NCI-H2107 (cell line): ENCODE results near the gene CCR3.

Source experiments
- DNase-seq: peaks from one replicate; lab custom pipeline; 2025; lab: John Stamatoyannopoulos, UW

The CCR3 gene

DNA sequence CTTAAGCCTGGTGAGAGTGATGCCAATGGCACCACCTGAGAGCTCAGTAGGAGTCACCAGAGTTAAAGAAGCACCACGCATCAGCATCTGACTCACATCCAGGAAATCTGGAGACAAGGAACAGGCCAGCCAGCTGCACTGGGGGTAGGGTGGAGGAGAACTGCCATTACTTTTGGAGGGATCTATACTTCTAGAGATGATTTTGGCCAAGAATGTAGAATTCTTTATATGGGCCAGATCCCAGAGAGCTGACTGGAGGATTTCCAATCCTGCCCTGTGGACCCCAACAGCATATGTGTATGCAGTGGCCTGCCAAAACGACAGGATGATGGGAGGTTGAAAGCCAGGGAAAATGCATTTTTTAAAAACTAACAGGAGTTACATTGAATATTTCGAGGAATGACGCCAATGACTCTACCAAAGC, 29.8 kb downstream of the CCR3 start:
- DNase-seq, result no peak

DNA sequence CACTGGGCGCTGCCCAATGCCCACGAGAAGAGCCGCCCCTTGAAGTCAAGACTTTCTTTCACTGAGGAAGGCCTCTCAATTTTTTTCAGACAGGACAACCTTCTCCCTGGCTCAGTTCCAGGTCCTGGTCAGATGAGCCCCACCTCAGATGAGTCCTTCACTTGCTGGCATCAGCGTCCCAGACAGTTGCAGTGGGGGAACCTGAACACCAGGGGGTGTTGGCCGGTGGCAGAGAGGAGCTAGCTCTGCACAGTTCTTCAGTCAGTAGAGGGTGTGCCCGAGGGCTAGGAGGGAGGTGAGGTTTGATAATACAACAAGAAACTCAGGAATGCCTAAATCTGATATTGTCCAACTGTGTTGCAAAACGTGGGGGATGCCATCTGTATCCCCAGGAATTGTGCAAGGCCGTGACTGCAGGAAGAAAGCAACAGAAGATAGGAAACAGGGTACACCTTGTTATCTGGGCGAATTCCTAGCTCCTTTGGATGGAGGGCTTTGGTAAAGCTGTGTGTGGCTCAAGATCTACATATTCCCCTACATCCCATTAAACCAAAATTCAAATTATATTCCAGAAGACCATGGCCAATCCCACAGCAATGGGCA, 34.3 kb downstream of the CCR3 start:
- no peak for DNase-seq

DNA sequence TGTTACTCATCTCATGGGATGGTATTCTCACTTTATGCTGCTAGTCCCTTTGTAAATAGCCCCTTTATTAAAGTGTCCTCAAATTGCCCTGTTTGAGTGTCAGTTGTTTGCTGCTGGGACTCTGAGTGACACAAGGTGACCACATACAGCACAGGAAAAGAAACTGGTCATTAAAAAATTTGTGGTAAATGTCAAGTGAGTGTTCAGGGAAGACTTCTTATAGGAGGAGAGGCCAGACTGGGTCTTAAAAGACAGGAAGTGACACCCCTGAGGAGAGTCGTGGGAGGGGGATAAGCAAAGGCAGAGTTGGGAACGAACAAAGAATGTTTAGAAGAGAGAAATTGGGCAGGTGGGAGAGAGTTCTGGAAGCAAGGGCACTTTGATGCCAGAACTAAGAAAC, 35.2 kb downstream of the CCR3 start:
- no peak for DNase-seq

DNA sequence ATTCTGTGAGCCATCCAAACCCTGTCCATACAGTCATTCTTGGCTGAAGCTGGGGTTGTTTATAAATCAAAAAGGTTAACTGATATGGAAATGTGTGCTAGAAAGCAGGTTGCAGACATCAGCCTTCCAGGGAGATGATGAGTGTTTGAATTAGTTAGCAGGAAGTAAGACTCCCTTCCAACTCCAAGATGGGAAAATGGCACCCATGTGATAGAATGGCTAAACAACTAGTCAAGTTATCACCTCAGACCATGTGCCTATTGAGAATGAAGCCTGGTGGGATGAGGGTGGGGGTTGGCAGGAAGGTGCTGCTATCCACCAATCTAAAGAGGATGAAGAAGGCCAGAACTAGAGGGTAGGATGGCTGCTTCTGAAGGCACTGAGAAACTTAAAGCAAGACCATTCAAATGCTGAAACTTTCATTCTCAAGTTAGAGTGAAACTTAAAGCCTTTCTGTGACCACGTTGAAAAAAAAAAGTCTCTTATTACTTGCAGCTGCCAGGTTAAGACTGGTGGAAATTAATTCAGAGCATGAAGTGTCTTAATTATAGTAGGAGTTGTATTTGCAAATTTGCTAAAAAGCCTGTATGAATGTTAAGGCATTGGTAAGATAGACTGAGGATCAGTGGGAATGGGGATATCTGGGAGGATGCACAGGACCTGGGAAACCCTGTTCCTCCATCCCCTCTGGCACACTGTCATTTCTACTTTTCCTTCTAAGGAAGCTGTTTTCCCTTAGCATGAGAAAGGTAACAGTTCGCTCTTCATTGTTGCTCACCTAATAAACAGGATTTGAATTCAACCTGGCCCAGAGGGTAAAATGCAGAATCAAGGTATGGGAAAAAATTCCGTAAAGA, 36.8 kb downstream of the CCR3 start:
- DNase-seq, result no peak

DNA sequence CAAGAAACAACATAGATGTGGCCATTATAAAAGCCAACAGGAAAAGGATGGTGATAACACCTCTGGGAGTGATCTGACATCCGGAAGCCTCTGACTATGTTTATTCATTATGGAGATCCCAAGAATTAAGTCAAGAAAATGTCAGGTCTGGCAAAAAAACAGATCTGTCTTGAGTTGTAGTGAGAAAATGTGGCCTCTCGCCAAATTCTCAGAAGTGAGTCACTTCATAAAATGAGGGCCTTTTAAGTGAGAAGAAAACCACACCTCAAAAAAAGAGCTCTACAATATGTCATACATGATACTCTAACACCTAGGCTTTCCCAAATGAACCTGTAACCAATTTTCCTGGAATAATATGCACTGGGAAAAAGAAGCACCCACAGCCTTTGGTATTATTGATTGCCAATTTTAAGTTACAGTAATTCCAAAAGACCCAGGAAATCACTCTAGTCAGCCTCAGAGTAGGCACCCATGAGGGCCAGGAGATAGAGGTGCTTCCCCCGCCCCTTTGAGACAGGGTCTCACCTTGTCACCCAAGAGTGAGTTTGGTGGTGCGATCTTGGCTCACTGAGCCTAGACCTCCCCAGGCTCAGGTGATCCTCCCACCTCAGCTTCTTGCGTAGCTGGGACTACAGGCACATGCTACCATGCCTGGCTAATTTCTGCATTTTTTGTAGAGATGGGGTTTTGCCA, 38.0 kb downstream of the CCR3 start:
- no peak for DNase-seq

DNA sequence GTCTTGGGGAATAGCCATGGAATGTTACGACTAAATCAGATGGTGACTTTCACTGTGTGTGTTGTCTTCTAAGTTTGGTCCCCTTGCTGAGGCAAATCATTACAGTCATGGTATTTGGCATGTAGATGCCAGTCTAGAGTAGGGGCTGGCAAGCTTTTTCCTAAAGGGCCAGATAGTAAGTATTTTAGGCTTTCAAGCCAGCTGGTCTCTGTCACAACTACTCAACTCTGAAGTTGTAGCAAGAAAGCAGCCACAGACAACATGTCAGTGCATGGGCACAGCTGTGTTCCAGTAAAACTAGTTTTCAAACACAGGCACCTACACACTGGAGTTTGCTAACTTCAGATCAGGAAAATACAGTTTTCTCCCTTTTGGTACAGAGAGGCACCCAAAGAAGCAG, 39.3 kb downstream of the CCR3 start:
- DNase-seq, result no peak

DNA sequence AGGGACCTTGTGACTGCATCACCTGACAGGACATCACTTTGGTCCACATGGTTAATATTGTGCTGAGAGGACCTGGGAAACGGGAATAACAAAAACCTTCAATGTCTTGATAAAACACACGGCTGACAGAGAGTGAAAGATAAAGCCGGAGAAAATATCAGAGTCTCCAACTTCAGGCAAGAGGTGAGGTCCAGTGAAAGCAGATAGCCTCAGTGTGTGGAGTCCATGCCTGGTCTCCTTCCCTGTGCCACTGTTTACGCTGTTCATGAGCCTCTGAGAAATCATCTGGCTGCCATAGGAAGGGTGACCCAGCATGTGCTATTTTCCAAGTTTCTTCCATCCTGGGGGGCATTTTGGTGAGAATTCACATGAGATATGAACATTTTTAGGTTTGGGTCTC, 39.8 kb downstream of the CCR3 start:
- DNase-seq, result no peak

DNA sequence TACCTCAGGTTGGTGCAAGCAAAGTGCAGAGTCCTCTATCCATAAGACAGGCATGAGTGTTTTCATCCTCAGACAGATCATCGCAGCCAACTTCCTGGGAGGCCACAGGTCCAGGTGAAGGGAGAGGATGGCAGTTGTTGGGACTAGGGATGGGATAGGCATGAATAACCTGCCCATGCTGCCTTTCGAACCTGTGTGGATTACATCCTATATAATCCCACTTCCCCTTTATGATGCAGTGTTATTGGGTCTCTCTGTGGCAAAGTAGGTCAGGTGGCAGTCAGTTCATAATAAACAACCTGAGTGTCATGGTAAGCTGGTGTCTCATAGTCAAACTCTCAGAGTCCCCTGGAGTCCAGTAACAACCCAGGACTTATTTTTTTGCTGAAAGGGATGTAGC, 40.4 kb downstream of the CCR3 start:
- no peak for DNase-seq

DNA sequence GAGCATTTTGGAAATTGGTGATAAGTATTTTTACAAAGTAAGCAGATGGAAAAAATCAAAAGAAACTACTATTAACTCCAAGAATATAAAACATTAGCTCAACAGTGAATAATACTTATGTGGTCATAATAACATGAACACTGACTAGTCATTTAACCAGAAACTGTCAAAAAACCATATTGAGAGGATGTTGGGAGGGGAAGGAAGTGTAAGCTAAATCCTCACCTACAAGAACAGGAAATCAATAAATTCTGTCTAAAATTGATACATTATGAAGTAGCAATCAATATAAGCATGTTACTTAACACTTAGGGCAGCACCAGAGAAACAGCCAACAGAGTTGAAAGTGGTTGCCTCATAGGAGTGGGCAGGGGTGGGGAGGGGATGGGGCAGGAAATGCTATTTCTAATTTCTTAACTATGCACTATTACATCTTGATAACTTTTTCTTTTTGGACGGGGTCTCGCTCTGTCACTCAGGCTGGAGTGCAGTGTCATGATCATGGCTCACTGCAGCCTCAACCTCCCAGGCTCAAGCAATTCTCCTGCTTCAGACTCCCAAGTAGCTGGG, 41.7 kb downstream of the CCR3 start:
- no peak for DNase-seq

DNA sequence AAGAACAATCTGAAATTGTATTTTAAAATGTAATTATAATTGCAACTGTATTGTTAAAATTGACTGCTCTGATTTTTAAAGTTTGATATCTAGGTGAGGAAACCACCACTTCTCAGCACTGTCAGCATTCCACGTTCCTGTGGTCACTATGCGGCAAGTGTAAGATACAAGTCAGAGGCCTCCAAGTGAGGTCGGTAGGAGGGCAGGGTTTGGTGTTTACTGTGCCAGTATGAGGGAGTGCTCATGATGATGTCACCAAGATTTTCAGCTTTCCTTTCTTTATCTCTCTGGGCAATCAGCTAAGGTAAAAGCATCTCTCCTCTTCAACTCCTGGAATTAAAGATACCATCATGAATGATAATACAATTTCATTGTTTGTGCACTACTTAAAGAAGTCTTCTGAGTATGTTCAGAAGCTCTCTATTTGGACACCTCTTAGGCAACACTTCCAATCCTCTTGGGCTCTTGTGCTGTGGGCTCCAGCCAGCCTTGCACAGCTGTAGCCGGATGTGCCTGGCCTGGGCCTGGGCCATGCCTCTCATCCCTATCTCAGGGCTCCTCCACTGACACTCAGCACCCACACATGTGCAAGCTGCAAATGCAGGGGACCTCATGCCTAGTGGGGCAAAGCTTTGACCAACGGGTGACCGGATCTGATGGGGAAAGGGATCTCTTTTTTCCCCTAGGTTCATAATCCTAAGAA, 42.9 kb downstream of the CCR3 start:
- no peak for DNase-seq

DNA sequence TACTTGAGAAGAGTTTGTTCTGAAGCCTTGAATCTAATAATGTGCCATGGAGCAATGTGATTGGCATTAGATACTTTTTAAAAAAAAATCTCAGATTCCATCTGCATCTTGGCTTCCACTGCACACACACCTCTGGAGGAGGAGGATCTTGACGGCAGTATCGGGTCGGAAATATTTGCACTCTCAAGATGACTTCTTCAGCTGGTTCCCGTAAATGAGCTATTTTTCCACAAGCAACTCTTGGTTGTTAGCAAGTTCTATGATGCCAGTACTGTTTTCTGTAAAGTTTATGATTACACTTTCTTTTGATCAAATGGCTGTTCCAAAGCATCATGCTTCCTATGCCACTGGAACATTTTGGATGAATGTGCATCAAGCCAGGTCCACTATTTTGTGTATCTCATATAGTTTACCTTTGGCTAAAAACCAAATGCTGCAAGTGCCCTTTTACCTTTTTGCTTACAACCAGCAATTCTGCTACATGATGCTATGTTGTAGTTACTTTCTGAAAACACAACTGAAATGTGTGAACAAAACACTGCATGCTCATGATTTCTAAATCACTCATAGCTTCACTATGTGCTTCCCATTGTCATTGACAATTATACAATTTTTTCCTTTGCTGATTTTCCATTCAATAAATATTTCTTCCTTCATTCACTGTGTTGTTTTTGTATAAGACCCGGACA, 43.8 kb downstream of the CCR3 start:
- DNase-seq, result no peak

DNA sequence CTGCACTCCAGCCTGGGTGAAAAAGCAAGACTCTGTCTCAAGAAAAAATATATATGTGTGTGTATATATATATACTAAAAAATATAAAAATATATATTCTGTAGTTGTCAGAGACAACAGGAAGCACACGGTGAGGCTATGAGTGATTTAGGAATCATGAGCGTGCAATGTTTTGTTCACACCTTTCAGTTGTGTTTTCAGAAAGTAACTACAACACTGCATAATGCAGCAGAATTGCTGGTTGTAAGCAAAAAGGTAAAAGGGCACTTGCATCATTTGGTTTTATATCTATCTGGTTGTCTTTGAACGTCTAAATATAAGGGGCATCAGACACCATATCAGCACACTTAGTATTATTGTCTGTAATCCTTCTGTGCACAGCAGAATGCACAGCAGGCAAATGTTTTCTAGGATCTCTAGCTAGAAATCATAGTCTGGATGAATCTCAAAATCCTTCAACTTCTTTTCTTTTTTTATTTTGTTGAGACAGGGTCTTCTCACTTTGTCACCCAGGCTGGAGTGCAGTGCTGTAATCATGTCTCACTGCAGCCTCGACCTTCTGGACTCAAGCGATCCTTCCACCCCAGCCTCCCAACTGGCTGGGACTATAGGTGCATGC, 44.8 kb downstream of the CCR3 start:
- DNase-seq, result no peak

DNA sequence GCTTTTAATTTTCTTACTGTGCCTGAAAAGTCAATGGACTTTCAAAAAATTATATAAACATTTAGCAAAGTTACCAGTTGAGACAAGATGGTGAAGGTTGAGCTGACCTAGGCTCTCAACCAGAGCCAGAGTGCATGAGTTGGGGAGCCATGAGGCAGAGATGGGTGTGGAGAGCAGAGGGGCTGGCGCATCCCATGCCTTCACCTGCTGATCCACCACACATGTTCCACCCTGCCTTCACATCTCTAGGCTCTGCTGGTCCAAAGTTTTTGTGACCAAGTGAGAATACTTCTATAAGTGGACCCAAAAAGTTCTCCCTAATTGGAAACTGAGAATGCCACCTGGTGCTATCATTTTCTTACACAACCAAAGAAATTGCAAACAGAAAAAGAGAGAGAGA, 47.3 kb downstream of the CCR3 start:
- DNase-seq, result no peak

DNA sequence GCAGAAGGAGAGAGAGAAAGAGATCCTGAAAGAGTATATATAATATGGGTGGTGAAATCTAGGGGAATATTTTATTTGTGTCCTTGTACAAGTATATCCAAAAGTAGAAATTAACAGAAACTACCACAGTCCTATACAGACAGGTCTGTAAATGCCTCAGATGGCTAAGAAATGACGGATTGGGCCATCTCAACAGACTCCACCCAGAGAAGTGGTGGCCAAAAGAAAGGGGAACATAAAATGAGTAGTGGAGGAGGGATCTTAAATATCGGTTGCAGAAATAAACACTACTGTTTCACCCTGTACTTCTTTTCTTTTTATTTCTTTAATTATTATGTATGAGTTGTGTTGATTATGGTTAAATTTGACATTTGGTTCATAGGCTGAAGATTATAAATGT, 47.7 kb downstream of the CCR3 start:
- no peak for DNase-seq

DNA sequence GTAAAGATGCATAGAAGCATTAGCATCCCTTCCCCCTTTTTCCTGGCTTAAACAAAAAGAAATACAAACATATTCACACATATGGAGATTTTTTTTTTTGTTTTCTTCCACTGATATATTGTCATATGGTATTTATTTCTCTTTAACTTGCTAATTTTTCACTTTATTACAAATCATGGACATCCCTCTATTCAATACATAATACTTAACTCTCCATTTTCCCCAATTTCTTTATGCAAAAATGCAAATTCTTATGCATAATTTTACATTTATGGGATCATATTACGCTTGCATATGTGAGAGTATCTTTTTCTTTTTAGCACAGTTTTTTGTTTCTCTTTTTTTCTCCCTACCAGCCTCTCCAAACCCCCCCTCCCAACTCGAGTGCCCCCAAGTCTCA, 48.8 kb downstream of the CCR3 start:
- no peak for DNase-seq

DNA sequence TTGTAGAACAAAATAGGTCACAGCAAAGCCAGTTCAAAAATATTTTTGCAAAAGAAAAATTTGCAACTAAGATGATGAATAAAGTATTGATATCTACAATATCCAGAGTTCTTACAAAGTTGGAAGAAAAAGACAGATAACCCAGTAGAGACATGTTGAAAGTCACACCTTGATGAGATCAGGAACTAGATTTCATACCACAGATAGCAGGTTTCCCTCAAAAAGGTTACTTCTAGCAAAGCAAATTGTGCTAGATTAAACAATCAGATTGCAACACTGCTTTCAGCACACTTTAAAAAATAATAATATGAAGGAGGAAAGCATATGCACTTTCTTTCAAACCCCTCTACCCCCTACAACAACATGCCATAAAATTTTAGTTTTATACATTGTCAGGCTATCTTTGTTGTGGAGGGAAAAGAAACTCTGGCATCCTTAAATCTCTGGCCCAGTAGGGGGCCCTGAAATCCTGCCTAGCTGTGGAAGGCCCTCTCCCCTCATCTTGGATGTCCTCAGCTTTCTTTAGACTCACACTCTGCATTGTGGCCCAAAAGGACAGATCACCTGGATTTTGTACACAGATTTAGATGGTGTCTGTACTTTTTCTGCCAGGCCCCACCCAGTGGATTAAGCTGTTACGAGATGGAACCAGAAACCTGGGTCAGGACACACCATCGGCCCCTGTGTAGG, 50.9 kb downstream of the CCR3 start:
- DNase-seq, result no peak

DNA sequence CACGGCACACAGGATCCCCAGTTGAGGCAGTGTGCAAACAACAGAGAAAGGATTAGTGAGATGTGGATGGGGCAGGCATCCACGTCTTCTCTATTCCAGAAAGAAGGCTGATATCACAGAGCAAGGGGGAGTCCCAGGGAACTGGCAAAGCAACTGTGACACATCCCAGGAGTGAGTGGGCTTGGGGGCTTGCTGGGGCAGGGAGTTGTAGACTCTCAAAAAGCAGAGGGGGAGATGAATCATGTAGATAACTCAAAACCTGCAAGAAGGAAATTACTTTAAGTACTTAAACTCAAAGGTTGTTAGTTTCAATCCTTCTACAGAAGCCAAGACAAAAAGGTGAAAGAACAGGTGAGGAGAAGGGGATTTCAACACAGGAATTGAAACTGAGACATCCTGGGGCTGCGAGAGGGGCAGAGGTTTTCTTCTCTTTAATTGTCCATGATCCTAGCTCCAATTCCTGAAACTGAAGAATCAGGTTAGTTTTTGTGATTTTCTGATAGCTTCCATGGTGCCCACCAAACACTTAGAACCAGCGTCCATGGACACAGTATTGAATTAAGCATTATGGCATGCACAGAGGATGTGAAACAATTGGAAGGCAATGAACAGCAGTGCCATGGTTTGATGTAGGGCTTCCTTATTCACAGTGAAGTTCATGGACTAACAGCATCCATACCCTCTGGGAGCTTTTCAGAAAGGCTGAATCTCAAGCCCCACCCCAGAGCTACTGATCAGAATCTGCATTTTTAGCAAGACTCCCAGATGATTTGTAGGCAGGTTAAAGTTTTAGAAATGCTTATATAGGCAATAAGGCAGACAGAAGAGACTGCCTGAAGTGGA, 52.0 kb downstream of the CCR3 start:
- DNase-seq, result no peak

DNA sequence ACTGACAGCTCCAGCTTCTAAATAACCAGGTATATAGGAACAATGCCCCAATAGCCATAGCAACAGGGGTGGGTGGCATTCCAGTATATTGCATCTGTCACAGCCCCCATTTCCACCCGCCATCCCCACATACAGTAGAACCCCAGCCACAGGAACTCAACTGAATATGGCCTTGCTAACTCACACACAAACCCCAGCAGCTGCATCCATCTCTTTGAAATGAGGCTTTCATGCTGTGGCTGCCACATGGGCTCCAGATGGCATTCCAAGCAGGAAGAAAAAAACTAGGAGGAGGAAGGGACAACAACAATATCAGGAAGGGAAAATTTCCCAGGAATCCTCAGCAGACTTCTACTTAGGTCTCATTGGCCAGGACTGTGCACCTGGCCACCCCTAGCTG, 54.6 kb downstream of the CCR3 start:
- no peak for DNase-seq

DNA sequence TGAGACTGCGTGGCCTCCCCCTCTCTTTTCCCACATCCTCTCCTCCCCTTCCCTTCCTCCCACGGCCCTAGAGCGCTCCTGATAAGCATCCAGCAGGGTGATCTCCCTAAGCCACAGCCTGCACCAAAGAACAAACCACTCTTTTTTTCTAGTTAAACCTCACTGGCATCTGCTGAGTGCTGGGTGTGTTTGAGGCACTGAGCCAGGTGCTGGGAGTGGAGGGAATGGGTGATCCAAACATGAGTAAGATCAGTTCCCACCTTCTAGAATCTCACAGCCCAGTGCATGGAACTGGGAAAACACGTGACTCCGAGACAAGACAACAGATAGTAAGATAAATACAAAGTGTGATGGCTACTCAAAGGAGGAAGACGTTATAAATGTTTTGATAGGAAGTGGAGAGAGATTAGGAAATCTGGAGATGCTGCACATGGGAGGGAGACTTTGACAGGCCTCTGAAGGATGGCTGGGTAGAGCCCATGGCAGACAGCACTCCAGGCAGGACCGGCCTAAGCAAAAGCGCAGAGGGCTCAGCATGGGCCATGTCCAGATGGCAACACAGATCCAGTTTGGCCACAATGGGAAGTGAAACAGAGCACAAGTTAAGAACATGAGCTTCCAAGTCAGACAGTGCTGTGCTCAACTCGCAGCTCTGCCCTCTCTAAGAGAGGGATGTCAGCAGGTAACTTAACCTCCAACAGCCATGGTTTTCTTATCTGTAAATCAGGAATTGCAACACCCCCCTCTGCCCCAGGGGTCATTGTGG, 55.6 kb downstream of the CCR3 start:
- DNase-seq, result no peak
